HepG2 (cell line): Measurements from ENCODE around the gene KLF6. TPM values are rescaled to one million over a fixed set of nuclear protein-coding genes. Genes with fewer than 3 reads are reported as not detected.

Experiments used
- ATAC-seq: fragments of 200-7000 bp; cut with Tn5 transposase; 3 replicates; pipeline ENCODE4 v1.9.1; 2020; ENCODE audit warnings: mild to moderate bottlenecking, moderate library complexity
- BruUV-seq: library from RNA; stranded (reverse); fragments of 400-500 nt; replicated peaks from 2 replicates; lab custom pipeline; 2021; lab: Mats Ljungman, UMichigan
- CTCF ChIA-PET: fragments of 300-600 bp; formaldehyde crosslinking; extraction: SDS; loops from one replicate; lab custom pipeline; 2021; ENCODE audit warnings: low total read pairs, inconsistent platforms, low intra/inter-chr PET ratio; lab: Yijun Ruan, JAX
- POLR2A ChIA-PET: fragments of 350-600 bp; sonication (Branson Sonifier 250); formaldehyde crosslinking; loops from one replicate; lab custom pipeline; 2020; ENCODE audit warnings: antibody characterized with exemption, inconsistent platforms; lab: Yijun Ruan, JAX
- DNase-seq: peaks from one replicate; pipeline ENCODE4 v3.0.0-alpha.2; 2015; ENCODE audit warnings: low spot score
- FAIRE-seq: peaks from 3 replicates; lab custom pipeline; 2011; peaks lifted over from hg19 to GRCh38; lab: Jason Lieb, UNC
- H2AFZ ChIP-seq: one replicate; pipeline ENCODE4 v1.6.1; 2011; ENCODE audit warnings: low read length, inconsistent platforms
- H3K27ac ChIP-seq: fragments of 300-600 bp; 3 replicates; pipeline ENCODE4 v1.8.0; 2011; ENCODE audit warnings: mixed run types, mild to moderate bottlenecking, mixed read lengths, low read length, inconsistent platforms; ENCODE audit not compliant: insufficient read depth; ENCODE audit errors: extremely low read length
- H3K27me3 ChIP-seq, 2 experiments: fragments of 200-600 bp in 1 of 2; 2 replicates in 1 of 2; 3 replicates in 1 of 2; pipeline versions ENCODE4 v1.6.0 to v1.8.0; 2011; ENCODE audit warnings: low read length in 2 of 2, mild to moderate bottlenecking in 2 of 2, moderate library complexity in 2 of 2, inconsistent platforms in 1 of 2; ENCODE audit not compliant: insufficient read depth in 2 of 2, control insufficient read depth in 1 of 2
- H3K36me3 ChIP-seq, 2 experiments: fragments of 200-600 bp in 1 of 2; replicated peaks in 1 of 2; 2 replicates in 1 of 2; 3 replicates in 1 of 2; pipeline versions ENCODE4 v1.5.1 to v1.8.0; 2011; ENCODE audit warnings: low read length in 2 of 2, inconsistent platforms in 1 of 2; ENCODE audit not compliant: insufficient read depth in 2 of 2, control insufficient read depth in 1 of 2
- H3K4me1 ChIP-seq: 2 replicates; pipeline ENCODE4 v1.5.1; 2012; ENCODE audit warnings: low read length, inconsistent platforms; ENCODE audit not compliant: insufficient read depth
- H3K4me2 ChIP-seq: 2 replicates; pipeline ENCODE4 v1.6.0; 2011; ENCODE audit warnings: low read depth, low read length, inconsistent platforms
- H3K4me3 ChIP-seq, 3 experiments: fragments of 200-600 bp in 1 of 3; sonication (generic), shearing (Covaris generic) in 1 of 3; replicated peaks in 1 of 3; 2 replicates each; pipeline ENCODE4 v1.5.1; 2011 to 2016; ENCODE audit warnings: low read length in 3 of 3, inconsistent platforms in 2 of 3, low read depth in 2 of 3, mild to moderate bottlenecking in 2 of 3, control low read depth in 1 of 3, mixed read lengths in 1 of 3; ENCODE audit not compliant: insufficient read depth in 1 of 3
- H3K79me2 ChIP-seq: one replicate; pipeline ENCODE4 v1.6.1; 2011; ENCODE audit warnings: low read length, inconsistent platforms; ENCODE audit not compliant: insufficient read depth
- H3K9ac ChIP-seq: 2 replicates; pipeline ENCODE4 v1.6.0; 2011; ENCODE audit warnings: mild to moderate bottlenecking, low read depth, low read length, inconsistent platforms; ENCODE audit not compliant: insufficient read depth
- H3K9me3 ChIP-seq: 2 replicates; pipeline ENCODE4 v1.5.1; 2012; ENCODE audit warnings: mild to moderate bottlenecking, low read length
- H4K20me1 ChIP-seq: 2 replicates; pipeline ENCODE4 v1.6.0; 2011; ENCODE audit warnings: inconsistent platforms, mild to moderate bottlenecking, low read length, moderate library complexity; ENCODE audit not compliant: insufficient read depth
- ARID3A ChIP-seq: IDR thresholded peaks from 2 replicates; pipeline ENCODE4 v1.6.1; 2012; ENCODE audit warnings: low read depth, low read length, improper control_type of control experiment
- BRD4 ChIP-seq: sonication (generic); formaldehyde crosslinking; IDR thresholded peaks from 2 replicates; pipeline ENCODE4 v1.4.0; 2020; ENCODE audit warnings: missing genetic modification reagents
- CENPX ChIP-seq: sonication (generic); formaldehyde crosslinking; IDR thresholded peaks from 2 replicates; pipeline ENCODE4 v1.9.0; 2021; ENCODE audit warnings: mild to moderate bottlenecking, missing genetic modification reagents, moderate library complexity
- HDAC1 ChIP-seq: sonication (generic); formaldehyde crosslinking; IDR thresholded peaks from 2 replicates; pipeline ENCODE4 v1.5.1; 2020; ENCODE audit warnings: mild to moderate bottlenecking, missing genetic modification reagents
- IKZF5 ChIP-seq: IDR thresholded peaks from 2 replicates; pipeline ENCODE4 v1.6.1; 2018; ENCODE audit warnings: missing genetic modification reagents, mild to moderate bottlenecking, missing compliant biosample characterization
- KDM1A ChIP-seq: IDR thresholded peaks from 2 replicates; pipeline ENCODE4 v1.6.1; 2016; ENCODE audit warnings: missing compliant biosample characterization
- LBX2 ChIP-seq: sonication (generic); formaldehyde crosslinking; IDR thresholded peaks from 2 replicates; pipeline ENCODE4 v1.5.0; 2020; ENCODE audit warnings: missing genetic modification reagents, mild to moderate bottlenecking, borderline replicate concordance
- MED1 ChIP-seq: sonication (generic); formaldehyde crosslinking; IDR thresholded peaks from 2 replicates; pipeline ENCODE4 v1.4.0; 2020; ENCODE audit warnings: missing genetic modification reagents
- NCOA5 ChIP-seq: sonication (generic); formaldehyde crosslinking; IDR thresholded peaks from 2 replicates; pipeline ENCODE4 v1.4.0; 2020; ENCODE audit warnings: missing genetic modification reagents
- NFATC3 ChIP-seq: sonication (generic); formaldehyde crosslinking; IDR thresholded peaks from 2 replicates; pipeline ENCODE4 v1.5.1; 2020; ENCODE audit warnings: mild to moderate bottlenecking, missing genetic modification reagents
- PAF1 ChIP-seq: IDR thresholded peaks from 2 replicates; pipeline ENCODE4 v1.6.1; 2016; ENCODE audit warnings: missing genetic modification reagents, missing compliant biosample characterization
- RFX5 ChIP-seq: IDR thresholded peaks from 2 replicates; pipeline ENCODE4 v1.6.1; 2011; ENCODE audit warnings: low read depth, low read length, improper control_type of control experiment
- SAP130 ChIP-seq: IDR thresholded peaks from 2 replicates; pipeline ENCODE4 v1.6.1; 2016; ENCODE audit warnings: low read depth
- TCF7L2 ChIP-seq: IDR thresholded peaks from 2 replicates; pipeline ENCODE4 v1.6.1; 2011; ENCODE audit warnings: mild to moderate bottlenecking, low read depth, low read length, moderate library complexity
- YEATS4 ChIP-seq: sonication (generic); formaldehyde crosslinking; IDR thresholded peaks from 2 replicates; pipeline ENCODE4 v1.4.0; 2020; ENCODE audit warnings: missing genetic modification reagents, borderline replicate concordance
- ZBTB33 ChIP-seq: sonication (generic); formaldehyde crosslinking; IDR thresholded peaks from 2 replicates; pipeline ENCODE4 v1.4.0; 2020; ENCODE audit warnings: missing genetic modification reagents
- ZBTB43 ChIP-seq: sonication (generic); formaldehyde crosslinking; conservative IDR thresholded peaks from 2 replicates; pipeline ENCODE4 v1.4.0; 2020; ENCODE audit warnings: missing genetic modification reagents
- ZNF614 ChIP-seq: IDR thresholded peaks from 2 replicates; pipeline ENCODE4 v1.6.1; 2018; ENCODE audit warnings: missing biosample characterization, missing genetic modification reagents, inconsistent platforms, borderline replicate concordance
- ZNF75D ChIP-seq: sonication (generic); formaldehyde crosslinking; IDR thresholded peaks from 2 replicates; pipeline ENCODE4 v1.8.1; 2023; ENCODE audit warnings: missing genetic modification reagents, mild to moderate bottlenecking, borderline replicate concordance
- WGBS: methylation state at CpG from one replicate; pipeline ENCODE4 v1.1.6; 2017; ENCODE audit warnings: low lambda C conversion rate; 5-methylcytosine and 5-hydroxymethylcytosine counted together
- in situ Hi-C: cut with HindIII; loops from 2 replicates; pipeline ENCODE4 v1.10.0; 2017; ENCODE audit warnings: low pct_unique_long_range_greater_than_20kb; ENCODE audit not compliant: extremely low pct_ligation_motif_present
- intact Hi-C: fragments of 100-400 bp; cut with micrococcal nuclease; formaldehyde crosslinking; loops from one replicate; pipeline ENCODE4 v1.10.0; 2022; ENCODE audit not compliant: unreplicated experiment
- polyA plus RNA-seq, 8 experiments: library from polyadenylated mRNA; depleted of rRNA in 3 of 8; stranded (reverse) in 7 of 8; unstranded in 1 of 8; fragments of >200 nt; fragmentation: Illumina TruSeq in 4 of 8; extraction: Trizol in 4 of 8; gene quantifications; 2 replicates each; pipeline versions ENCODE4 v1.2.1 to v1.2.3, GENCODE V29; 2011 to 2016; ENCODE audit warnings: low read depth in 4 of 8, missing spikeins in 1 of 8, mixed read lengths in 1 of 8; ENCODE audit not compliant: insufficient read depth in 1 of 8
- total RNA-seq, 5 experiments: library from RNA; depleted of rRNA; stranded (reverse); fragments of >200 nt; fragmentation: Illumina TruSeq; extraction: Trizol; gene quantifications; 2 replicates each; pipeline ENCODE4 v1.2.3, GENCODE V29; 2016; ENCODE audit warnings: low read depth in 1 of 5

KLF6 gene
- total and polyA plus RNA-seq, 2 of the 13 experiments (the other 11 are each of a cell fraction or from before 2014, with no cell fraction given): 27.0 to 71.9 TPM

GRCh38 chr10:3805201-3805790 lies 20.3 kb upstream of the KLF6 start:
- H3K4me3 ChIP-seq: no peak overlapping the region
- TF ChIP-seq HDAC1 (CRISPR knock-in tag) (no peak), ZBTB33 (no peak), CENPX (CRISPR knock-in tag) (no peak), KDM1A (CRISPR knock-in tag) (no peak), IKZF5 (no peak), LBX2 (CRISPR knock-in tag) (no peak), MED1 (CRISPR knock-in tag) (peak; percentile 43; the same call in 1 of the 2 replicates), ZBTB43 (no peak), ARID3A (peak; percentile 37; the same call in 1 of the 2 replicates), TCF7L2 (no peak), NFATC3 (CRISPR knock-in tag) (no peak), RFX5 (no peak), BRD4 (CRISPR knock-in tag) (no peak), YEATS4 (CRISPR knock-in tag) (no peak), ZNF614 (CRISPR knock-in tag) (no peak), SAP130 (CRISPR knock-in tag) (peak; percentile 19; the same call in 1 of the 2 replicates), NCOA5 (CRISPR knock-in tag) (no peak), PAF1 (CRISPR knock-in tag) (no peak), ZNF75D (CRISPR knock-in tag) (no peak)

More at GRCh38 chr10:3805201-3805790, 20.3 kb upstream of the KLF6 start:
- CTCF ChIA-PET: no interaction called here
- POLR2A ChIA-PET: interaction anchor here (1.5 to 7.9 kb wide), 3 partner anchors 11 to 30 kb away, joined by 3 to 217 read pairs (median 3); partner anchors contain the start of gene KLF6
- H2AFZ ChIP-seq: no peak overlapping the region
- no peaks in the 10 kb centered on the region for H3K79me2 ChIP-seq
- in situ Hi-C loops (no loop called here), intact Hi-C loops (no loop called here)
- H3K36me3 ChIP-seq: no peaks in the 10 kb centered on the region
- no peaks in the 10 kb centered on the region for H3K9me3 ChIP-seq
- peaks cover 77% of the 10 kb centered on the region for H3K4me1 ChIP-seq
- ATAC-seq (no peak), DNase-seq (no peak), FAIRE-seq (no peak)
- H3K4me2 ChIP-seq: no peak overlapping the region
- peak overlapping the region; percentile 19; the same call in 1 of the 2 replicates for H3K9ac ChIP-seq
- H3K27me3 ChIP-seq: no peaks in the 10 kb centered on the region
- WGBS: 75% methylated on average over 7 of the region's 7 CpGs
- no peaks in the 10 kb centered on the region for H4K20me1 ChIP-seq
- no TSS peak for BruUV-seq
- peak overlapping the region; percentile 35 for H3K27ac ChIP-seq
